GM21390 (cell line): ENCODE results near the gene SLC25A28.

Experiments used
- ATAC-seq: cut with Tn5 transposase; IDR thresholded peaks from one replicate; pipeline ENCODE4 v1.9.1; 2021; ENCODE audit not compliant: unreplicated experiment

The SLC25A28 gene

GRCh38 chr10:99595236-99595635, 25.0 kb downstream of the SLC25A28 start:
- ATAC-seq: no peak

- no peak for ATAC-seq
Measured at GRCh38 chr10:99593312-99593711, 26.9 kb downstream of the SLC25A28 start.

- no peak for ATAC-seq
Measured at GRCh38 chr10:99590799-99591198, 29.4 kb downstream of the SLC25A28 start.

GRCh38 chr10:99583687-99584086, 36.6 kb downstream of the SLC25A28 start:
- ATAC-seq: no peak

- no peak for ATAC-seq
Measured at GRCh38 chr10:99582255-99582770, 37.9 kb downstream of the SLC25A28 start.

- no peak for ATAC-seq
Measured at GRCh38 chr10:99579971-99580370, 40.3 kb downstream of the SLC25A28 start.

- ATAC-seq: no peak
Measured at GRCh38 chr10:99573790-99574189, 46.4 kb downstream of the SLC25A28 start.

GRCh38 chr10:99571816-99572215, 48.4 kb downstream of the SLC25A28 start:
- no peak for ATAC-seq

- no peak for ATAC-seq
Measured at GRCh38 chr10:99569961-99570360, 50.3 kb downstream of the SLC25A28 start.

GRCh38 chr10:99569253-99569939, 50.8 kb downstream of the SLC25A28 start:
- no peak for ATAC-seq

- no peak for ATAC-seq
Measured at GRCh38 chr10:99565166-99565565, 55.1 kb downstream of the SLC25A28 start.

- ATAC-seq: no peak
Measured at GRCh38 chr10:99564361-99564760, 55.9 kb downstream of the SLC25A28 start.

- ATAC-seq: no peak
Measured at GRCh38 chr10:99562631-99563030, 57.6 kb downstream of the SLC25A28 start.
